ENCODE results near the gene SYNE1.
"Not testable (repeated sequence)": the region's sequence is repeated elsewhere in the genome, so short reads cannot be mapped to it uniquely, and the experiment has no call there.

SYNE1 gene

DNA sequence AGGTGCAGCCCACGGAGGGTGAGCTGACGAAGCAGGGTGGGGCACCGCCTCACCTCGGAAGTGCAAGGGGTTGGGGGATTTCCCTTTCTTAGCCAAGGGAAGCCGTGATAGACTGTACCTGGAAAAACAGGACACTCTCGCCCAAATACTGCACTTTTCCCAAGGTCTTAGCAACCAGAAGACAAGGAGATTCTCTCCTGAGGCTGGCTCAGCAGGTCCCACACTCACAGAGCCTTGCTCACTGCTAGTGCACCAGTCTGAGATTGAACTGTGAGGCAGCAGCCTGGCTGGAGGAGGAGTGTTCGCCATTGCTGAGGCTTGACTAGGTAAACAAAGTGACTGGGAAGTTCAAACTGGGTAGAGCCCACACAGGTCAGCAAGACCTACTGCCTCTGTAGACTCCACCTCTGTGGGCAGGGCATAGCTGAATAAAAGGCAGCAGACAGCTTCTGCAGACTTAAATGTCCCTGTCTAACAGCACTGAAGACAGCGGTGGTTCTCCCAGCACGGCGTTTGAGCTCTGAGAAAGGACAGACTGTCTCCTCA lies 28.0 kb downstream of the SYNE1 start:
- DNase-seq, result no peak

DNA sequence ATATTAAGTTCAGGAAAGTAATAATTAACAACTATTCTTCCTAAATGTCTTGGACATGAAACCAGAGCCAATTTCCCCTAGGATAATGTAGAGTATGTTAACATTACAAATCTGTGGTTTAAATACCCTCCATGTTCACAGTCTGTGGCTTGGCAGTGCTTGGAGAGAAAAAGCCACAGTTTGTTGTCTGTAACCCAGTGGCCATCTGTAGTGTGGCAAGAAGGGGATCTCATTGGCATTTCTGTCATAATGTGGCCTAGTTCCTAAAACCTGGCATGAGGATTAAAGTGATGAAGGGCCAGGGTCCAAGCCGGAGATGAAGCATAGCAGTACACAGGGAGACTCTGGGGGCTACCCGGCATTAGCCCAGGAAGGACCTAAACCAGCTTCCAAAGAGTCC lies 31.2 kb downstream of the SYNE1 start:
- DNase-seq, result no peak

DNA sequence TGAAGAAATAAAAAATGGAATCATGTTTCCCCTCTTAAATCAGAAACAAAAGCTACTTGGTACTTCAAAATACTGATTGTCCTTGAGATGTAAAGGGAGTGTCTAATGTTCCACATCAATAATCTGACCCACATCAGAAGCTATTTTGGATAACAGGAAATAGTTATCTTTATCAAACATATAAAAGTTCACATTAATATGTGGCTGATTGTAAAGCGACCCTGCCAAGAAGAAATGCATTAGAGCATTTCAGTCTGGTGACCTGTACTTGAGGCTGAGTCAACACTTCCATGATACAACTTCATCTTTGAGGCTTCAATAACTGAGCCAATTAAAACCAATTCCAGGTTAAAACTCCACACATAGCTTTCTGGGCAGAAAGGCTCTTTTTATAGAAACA lies 31.8 kb downstream of the SYNE1 start:
- no peak for DNase-seq

DNA sequence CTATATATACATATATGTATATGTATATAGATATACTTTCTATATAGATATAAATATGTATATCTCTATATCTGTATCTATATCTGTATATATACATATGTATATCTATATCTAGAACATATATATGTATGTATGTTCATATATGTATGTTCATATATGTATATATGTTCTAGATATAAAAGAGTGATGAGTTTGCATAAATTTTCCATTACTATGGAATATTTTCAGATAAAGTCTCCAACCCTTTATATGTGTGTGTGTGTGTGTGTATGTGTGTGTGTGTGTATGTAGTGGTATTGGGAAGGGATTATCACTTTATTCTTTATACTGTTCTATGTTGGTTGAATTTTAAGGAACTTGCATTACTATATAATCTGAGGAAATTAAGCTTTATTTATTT lies 33.3 kb downstream of the SYNE1 start:
- no peak for DNase-seq

DNA sequence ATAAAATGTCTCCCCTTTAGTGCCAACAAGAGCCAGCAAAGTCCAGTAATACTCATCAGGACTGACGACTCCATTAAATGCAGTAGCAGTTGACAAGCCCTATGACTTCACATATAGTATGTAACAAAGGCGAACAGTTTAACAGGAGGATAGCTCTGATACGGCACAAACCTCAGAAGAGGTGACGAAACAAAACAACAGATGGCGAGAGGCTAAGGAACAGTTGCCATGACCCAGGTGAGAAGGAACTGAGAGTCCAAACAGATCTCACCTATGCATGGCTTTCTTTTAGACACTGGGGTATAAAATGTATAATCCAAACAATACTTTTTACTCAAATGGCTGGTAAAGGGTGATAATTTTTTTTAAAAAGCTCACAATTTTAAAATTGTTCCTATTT lies 37.1 kb downstream of the SYNE1 start:
- DNase-seq, result no peak

DNA sequence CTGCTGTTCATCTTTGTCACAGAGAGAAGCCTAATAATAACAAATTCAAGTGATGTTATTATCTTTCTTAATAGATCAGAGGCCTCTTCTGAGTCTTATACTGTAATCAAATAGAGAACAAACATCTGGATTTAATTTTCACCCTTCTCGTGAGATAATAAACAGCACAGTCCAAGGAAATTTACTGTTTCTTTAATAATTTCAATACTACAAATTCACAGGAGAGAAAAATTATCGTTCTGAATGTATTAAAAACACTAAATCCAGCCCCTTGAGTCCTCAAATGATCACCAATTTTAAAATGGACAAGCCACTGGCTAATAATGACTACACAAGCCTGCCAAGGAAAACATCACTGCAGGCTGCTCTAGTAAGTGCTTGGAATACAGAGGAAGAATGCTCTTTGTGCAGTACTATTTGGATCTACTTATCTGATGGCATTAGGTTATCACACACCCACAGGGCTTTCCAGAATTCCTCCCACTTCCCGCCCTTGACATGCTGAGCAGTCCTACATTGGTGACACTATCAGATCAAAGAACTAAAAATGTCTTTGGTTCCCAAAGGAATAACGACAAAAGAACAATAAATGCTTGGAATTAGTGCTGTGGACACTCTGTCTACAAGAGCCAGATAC lies 38.1 kb downstream of the SYNE1 start:
- no peak for DNase-seq

DNA sequence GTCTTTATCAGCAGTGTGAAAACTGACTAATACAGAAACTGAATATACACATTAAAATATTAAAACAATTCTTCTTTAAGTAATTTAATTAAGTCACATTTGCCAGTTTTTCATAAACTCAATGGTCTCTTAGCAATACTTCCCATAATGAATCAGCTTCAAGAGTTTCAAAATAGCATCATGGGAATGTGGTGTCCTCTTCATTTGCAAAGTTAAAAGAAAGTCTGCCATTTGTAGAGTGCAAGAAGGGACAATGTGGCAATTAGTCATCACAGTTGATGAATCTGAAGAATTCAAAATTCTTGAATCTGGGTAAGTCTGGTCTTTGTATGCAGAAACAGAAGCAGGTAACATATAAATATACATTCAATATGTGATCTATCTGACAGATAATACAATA lies 38.7 kb downstream of the SYNE1 start:
- DNase-seq, result no peak

DNA sequence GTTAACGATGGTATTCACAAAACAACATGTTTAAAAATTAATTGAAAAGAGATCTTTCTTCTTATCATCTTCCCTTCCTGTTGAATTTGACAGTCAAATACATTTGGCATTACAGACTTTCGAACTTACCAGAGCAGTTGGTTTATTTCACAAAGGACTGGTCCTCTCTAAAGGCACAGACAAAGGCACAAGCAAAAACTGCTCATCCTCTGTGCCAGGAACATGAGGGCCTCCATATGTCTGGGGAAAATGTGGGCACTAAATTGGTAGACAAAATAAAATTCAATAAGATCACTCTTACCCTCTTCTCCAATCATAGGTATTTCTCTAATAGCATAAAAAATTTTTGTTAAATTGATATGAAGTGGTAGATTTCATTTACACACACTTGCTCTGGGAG lies 40.4 kb downstream of the SYNE1 start:
- DNase-seq, result no peak

DNA sequence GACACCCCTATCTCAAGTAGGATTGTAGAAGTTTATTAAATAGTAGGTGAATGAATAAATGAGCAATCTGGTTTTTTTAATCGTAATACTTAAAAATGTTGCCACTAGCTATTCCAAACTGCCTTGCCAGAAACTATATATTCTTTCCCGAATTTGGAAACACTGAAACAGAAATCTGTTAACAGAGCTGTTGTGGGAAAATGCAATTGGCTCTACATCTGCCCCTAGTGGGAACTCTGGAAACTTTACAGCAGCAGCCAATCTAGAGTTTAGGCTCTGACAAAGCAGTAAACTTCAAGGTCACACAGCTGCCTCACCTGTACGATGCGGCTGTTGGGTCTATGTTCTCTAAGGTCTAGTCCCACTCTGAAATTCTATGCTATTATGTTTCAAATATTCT lies 41.7 kb downstream of the SYNE1 start:
- DNase-seq, result no peak

DNA sequence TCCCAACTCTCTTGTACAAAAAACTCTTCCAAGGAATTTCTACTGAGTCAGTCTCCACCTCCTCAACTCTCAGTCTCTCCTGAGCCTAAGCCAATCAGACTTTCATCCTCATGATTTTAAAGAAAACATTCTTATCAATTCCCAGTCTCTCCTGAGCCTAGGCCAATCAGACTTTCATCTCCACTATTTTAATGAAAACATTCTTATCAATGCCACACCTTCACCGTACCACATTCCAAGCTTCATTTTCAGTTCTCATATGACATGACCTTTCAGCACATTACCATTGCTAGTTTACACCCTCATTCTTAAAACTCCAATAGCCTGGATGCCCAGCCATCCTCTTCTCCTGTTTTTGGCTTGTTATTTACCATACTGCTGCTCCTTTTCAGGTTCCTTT lies 42.5 kb downstream of the SYNE1 start:
- no peak for DNase-seq

DNA sequence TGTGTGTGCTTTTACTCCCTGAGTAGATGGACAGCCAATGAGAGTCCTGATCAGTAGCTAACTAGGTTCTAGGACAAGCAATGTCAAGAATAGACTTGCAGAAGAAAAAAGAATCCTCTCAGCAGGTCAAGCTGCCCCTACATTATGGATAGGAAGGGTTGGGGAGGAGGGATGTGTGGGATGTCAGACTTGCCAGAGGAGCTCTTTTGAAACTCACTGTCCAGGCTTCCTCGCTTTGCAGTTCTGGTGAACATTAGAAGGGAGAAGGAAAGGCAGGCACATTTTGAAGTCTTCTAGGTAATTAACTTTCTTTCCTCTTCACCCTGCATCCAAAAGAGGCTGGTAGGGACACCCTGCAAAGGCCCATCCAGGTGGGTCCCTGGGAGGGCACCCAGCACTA lies 48.7 kb downstream of the SYNE1 start:
- no peak for DNase-seq

DNA sequence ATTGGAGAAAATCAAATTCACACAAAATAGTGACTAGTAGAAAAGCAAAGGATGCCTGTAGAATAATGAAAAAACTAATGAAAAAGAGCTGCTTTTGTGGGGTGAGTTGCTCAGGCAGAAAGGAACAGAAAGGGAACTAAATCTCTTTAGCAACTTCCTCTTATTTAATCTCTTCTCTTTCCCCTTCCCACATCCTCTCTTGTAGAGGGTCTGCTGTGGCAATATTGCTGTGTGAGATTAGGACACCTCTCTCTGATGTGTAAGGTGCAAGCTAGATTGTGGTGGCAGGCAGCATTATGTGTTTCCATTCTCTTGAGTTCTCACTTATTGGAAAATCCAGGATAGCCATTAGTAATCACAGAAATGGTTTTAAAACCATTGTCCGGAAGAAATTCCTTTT lies 49.7 kb downstream of the SYNE1 start:
- no peak for DNase-seq

DNA sequence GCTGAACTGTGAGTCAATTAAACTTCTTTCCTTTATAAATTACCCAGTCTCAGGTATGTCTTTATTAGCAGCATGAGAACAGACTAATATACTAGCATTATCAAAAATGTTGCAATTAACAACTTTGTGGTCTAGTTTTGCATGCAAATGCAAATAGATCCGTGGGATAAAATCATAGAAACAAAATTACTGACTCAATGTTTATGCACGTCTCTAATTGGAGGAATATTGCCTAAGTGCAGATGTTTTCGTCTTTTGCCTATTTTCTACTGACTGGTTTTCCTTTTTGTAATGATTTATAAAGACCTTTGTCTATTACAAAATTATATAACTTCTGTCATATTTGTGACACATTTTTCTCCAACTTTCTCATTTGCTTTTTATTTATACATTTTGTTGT lies 51.9 kb downstream of the SYNE1 start:
- no peak for DNase-seq

DNA sequence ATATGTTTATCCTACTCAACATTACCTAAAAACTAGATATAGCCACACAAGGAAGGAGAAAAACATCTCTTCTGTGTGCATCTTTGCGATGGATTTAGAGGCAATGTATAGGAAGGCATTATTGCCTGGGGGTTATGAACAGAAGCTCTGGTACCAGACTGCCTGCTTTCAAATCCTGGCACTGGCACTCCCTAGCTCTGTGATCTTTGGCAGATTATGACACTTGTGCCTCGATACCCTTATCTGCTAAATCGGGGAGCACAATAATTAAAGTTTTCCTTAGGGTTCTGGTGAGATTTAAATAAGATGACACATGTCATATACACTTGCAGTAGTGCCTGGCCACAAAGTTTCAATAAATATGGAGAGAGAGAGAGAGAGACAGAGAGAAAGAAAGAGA lies 53.3 kb downstream of the SYNE1 start:
- DNase-seq, result no peak

DNA sequence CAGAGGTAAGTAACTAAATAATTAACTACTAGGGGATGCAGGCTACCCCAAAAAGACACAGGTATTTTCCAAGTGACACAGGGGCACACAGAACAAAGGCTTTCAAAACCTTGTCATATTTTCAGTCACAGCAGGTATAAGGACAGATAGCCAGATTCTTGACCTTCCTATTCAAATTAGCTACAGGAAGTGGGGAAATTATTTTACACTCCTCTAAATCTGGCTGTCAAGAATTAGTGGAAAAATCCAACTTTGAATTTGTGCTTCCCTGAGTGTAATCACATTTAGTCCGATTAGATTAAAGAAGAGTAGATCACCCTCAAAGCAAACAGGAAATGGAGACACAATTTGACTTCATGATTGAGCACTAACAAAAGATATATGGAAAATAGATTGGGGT lies 60.6 kb downstream of the SYNE1 start:
- no peak for DNase-seq

DNA sequence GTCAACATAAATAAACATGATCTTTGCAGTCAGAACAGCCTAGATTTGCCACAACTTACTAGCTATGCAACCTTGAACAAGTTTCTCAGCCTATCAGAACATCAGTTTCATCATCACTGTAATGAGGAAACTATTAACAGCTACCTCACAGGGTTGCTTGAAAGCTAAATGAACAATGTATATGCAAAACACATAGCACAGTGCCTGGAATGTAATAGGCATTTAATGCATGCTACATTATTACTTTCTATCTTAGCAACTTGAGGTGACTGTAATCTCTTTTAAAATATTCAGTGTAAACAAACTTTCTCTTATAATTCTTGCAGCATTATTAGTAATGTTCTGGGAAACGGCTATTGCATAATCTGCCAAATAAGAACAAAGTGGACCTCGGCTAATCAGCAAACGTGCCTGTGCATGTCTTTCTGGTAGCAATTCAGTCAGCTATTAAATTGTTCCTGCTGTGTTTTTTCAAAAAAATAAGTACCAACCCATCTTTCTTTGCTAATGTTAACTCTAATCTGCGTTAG lies 61.5 kb downstream of the SYNE1 start:
- DNase-seq, result no peak

DNA sequence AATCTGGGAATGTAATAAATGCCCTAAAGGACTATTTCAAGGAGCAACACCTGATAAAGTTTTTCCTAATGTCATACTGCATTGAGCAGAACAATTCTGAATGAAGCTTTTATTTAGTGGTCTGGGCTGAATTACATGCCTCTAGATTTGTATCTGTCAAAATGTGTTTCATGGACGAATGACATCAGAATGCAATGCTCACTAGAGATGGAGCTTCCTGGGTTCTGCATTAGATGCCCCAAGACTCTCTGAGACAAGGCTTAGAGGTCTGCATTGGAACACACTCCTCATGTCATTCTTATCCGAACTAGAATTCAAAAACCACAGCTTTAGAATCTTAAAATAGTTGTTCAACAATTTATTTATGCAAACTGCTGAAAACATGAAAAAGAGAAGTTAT lies 62.0 kb downstream of the SYNE1 start:
- DNase-seq, result no peak

DNA sequence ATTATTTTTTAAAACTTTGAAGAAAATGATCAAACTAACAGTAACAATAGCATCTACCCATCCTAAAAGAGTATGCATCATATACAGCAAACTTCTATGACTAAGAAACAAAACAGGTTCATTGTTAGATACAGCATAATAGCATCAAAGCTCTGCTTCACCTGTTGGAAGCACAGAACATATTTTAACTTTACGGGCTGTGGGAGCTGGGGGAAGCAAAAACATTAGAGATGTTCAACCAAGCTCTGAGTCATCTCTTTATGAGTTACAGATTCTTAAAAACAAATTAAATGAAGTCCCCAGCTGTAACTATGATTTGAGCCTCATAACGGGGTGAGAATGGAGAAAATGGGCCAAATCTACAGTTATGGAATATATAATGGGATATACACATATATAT lies 63.4 kb downstream of the SYNE1 start:
- no peak for DNase-seq

DNA sequence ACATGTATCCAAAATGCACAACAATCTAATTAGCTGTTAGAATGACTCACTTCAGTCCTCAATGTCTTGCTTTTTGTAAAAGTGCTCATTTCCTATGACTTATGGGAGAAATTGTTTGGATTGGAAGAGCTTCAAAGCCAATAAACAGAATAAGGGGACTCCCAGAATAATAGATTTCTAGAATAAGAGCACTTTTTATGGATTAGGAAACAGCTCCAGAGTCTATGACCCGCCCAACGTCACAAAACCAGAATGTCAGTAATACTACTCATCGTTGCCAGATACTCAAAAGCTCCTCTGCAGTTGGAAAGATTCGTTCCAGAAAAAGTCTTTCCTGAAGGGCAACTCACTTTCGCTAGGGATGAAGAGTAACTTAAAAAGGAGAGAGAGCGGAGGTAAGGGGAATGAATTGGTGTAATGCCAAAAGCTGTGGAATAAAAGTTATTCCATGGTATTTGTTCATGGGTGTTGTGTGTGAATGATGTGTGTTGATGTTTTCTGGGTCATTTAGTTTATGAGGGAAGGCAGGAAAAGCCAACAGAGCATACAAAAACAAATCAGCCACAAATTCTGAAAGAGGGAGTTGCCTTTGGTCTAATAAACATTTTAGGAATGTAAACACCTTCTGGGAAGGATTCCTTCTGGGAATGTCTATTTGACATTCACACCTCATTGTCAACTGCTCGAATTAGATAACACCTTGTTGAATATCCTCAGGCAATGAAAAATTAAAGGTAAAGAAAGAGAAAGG lies 64.6 kb downstream of the SYNE1 start:
- DNase-seq, result no peak

DNA sequence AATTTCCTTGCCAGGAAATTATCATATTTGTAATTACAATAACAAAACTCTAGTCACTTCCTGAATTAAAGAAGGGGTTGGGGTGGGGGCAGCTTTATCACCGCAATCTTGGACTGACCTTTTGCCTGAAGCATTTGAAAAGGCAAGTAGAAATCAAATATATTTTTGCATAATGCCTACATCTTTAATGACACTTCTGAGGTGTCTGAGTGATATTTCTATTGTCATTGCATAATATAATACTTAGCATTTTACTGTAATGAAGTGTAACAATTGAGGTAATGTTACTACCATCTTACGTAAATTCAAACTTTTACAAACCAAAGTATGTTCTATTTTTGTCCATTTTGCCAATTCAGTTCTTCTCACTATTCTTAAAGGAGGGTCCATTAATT lies 65.2 kb downstream of the SYNE1 start:
- DNase-seq, result no peak

DNA sequence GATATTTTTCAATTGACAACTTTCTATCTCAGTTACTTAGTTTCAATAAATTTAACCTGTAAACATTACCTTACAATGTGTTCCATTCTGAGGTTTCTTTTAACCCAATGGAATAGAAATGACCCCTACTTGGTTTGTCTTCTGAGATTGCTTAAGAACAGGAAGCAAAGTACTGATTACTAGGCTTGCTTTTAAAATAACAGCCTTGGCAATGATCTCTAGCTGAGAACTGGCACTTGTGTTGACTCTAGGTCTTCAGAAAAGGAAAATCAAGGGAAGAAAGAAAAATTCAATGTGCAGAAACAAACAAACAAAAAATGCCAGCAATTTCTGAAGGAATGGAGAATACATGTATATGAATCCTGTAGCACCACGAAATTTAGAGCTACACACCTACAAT lies 66.1 kb downstream of the SYNE1 start:
- DNase-seq, result no peak

DNA sequence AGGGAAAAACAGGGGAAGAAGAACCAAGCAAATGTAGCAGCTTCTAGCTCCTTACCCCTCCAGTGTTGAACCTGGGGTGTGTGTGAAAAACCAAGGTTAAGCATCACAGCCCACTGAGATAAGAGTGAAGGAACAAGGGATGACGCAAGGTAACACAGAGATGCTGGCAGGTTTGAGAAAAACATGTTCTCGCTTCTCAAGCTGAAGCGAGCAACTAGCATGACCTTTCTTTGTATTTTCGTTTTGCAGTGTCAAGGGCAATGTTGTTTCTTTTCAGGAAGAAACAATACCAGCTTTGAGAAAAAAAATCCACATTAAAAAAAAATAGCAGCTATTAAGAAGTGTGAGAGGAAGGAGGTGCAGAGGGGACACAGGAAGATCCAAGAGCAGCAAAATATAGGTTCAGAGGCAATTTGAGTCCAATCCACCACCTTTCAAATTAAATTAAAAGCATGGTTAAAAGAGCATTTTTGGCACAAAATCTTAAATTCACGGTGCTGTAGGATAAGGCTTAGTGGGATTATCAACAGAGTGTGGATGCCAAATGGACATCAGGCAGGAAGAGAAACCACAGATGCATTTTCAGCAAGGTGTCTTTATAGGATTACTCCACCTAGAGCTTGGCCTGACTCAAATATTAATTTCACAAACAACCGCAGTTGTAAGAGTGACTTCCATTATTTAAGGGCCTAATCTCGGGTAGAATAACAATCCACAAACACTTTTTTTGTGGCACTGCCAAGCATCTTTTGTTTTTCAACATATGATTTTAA lies 70.9 kb downstream of the SYNE1 start:
- no peak for DNase-seq

DNA sequence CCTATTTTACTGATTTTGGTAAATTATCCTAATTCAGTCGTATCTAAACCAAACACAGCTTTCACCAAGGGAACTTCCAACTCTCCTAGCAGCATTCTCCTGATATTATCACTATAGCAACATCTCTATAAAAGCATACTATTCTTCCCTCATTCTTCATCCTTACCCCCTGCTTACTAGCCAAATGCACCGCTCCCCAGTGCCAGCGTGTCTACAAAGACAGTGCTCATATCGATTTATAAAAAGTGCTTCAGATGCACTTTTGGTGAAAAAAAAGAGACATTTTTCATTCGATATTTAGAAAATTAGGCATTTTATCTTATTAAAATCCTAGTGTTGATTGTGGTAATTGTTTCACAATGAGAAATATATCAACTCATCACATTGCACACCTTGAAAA lies 74.0 kb downstream of the SYNE1 start:
- DNase-seq, result no peak

DNA sequence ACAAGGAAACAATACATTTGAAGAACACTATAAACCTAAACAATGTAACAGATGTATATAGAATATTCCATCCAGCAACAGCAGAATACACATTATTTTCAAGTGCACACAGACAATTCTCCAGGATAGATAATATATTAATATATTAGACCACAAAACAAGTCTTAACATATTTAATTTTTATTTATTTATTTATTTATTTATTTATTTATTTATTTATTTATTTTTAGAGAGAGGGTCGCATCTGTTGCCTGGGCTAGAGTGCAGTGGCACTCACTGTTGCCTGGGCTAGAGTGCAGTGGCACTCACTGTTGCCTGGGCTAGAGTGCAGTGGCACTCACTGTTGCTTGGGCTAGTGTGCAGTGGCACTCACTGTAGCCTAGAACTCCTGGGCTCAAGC lies 78.4 kb downstream of the SYNE1 start:
- not testable (repeated sequence) for DNase-seq
